ENCODE data around the gene RRAGC.
"Not testable (repeated sequence)": the region's sequence is repeated elsewhere in the genome, so short reads cannot be mapped to it uniquely, and the experiment has no call there.

The RRAGC gene

DNA sequence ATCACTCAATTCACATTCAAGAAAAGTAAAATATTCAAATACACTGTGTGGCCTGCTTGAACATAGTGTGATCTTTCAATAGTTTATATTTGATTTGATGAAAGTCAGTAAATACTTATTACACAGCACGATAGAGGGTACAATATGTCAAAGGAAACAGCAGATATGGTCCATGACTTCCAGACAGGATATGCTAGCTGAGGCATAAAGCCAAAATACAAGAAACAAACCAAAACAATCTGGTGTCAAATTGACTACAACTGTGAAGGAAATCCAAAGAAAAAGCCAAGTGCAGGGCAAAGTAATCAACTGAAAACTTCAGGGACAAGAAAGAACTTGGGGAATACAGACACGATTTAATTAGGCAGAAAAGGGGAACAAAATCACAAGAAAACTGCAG lies 19.3 kb downstream of the RRAGC start:
- Mint-ChIP-seq H3K36me3 (ENCODE audit: insufficient read depth) (peaks cover 68% of the 10 kb centered on the region), H3K27me3 (no peaks in the 10 kb centered on the region), H3K9me3 (no peaks in the 10 kb centered on the region), H3K27ac (ENCODE audit: low read depth) (no peak overlapping the region), H3K4me1 (peaks cover 26% of the 10 kb centered on the region), H3K4me3 (no peak overlapping the region)
- DNase-seq (ENCODE audit: low spot score in 2 of 2) (no peak), ATAC-seq (replicated peaks; ENCODE audit: extremely low read depth, poor library complexity, severe bottlenecking) (no peak)

DNA sequence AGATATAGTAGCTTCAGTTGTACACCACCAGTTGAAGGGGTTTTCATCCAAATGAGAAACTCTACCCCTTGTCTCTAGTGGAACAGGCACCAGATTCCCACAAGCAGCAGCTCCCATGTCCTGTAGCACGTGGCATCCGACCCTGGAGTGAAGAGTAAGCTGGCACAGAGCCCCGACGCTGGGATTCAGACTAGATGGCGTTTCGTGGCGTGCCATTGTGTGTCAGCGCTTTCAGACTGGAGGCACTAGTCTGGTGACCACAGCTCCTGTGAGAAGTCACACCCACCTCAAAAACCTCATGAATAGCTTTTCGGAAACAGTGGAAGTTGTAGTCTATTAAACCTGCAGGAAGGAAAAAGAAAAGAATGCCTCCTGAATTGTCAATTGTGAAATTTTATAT lies 20.2 kb downstream of the RRAGC start:
- no peak overlapping the region for H3K4me3 Mint-ChIP-seq
- no peak for DNase-seq (ENCODE audit: low spot score in 2 of 2)
- no peak overlapping the region for H3K27ac Mint-ChIP-seq (ENCODE audit: low read depth)
- no peaks in the 10 kb centered on the region for H3K27me3 Mint-ChIP-seq
- H3K4me1 Mint-ChIP-seq = peaks cover 18% of the 10 kb centered on the region
- no peaks in the 10 kb centered on the region for H3K9me3 Mint-ChIP-seq
- no peak for ATAC-seq (replicated peaks; ENCODE audit: extremely low read depth, poor library complexity, severe bottlenecking)
- H3K36me3 Mint-ChIP-seq (ENCODE audit: insufficient read depth) = peaks cover 59% of the 10 kb centered on the region

DNA sequence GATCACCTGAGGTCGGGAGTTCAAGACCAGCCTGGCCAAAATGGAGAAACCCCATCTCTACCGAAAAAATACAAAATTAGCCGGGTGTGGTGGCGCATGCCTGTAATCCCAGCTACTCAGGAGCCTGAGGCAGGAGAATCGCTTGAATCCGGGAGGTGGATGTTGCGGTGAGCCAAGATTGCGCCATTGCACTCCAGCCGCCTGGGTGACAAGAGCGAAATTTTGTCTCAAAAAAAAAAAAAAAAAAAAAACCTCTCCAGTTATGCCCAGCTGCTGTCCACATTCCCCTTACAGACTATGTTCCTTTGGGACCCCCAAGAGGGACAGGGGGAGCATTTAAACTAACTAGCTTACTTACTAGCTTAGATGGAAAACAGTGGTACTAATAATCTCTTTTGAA lies 23.3 kb downstream of the RRAGC start:
- H3K27me3 Mint-ChIP-seq; H3K9me3 Mint-ChIP-seq; ATAC-seq (replicated peaks; ENCODE audit: extremely low read depth, poor library complexity, severe bottlenecking); H3K27ac Mint-ChIP-seq (ENCODE audit: low read depth); DNase-seq (ENCODE audit: low spot score in 2 of 2); H3K4me1 Mint-ChIP-seq; H3K4me3 Mint-ChIP-seq: not testable (repeated sequence)
- H3K36me3 Mint-ChIP-seq (ENCODE audit: insufficient read depth) = peaks cover 31% of the 10 kb centered on the region

DNA sequence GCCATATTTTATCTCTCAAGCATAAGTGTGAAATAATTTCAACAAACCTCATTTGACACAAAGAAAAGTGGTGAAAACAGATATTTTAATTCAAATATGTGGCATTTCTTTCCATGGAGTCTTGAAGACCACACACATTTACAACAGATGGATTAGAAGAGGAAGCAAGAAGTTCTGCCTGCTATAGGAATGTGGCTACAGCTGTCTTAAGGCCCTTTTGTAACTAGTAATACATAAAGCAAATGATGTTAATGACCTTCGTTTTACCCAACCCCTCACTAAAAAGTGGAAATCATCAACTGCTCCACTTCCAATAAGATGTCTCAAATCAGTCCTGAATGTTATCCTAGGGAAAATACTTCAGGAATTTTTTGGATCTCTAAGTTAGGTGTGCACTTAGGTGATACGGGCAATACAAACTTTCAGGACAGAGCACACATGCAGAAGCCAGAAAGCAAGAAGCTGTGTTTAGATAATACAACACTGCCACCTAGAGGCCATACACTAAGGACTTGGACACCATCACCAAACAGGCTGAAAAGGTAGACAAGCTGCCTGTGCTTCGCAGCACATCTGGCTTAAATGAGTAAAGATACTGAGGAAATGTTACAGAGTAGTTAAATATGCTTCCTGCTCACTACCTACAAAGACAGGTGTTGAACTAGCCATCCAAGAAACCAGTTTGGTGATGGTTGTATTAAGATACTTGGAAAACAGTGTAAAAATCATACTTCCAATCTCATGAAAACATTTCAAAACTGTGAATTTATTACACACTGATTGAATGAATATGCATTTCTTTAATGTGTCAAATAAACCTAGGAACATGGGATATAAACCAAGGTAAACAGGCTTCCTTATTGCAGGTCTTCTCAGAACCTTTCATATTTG lies 24.4 kb downstream of the RRAGC start:
- Mint-ChIP-seq H3K9me3 (no peaks in the 10 kb centered on the region), H3K4me3 (no peak overlapping the region), H3K36me3 (ENCODE audit: insufficient read depth) (peaks cover 25% of the 10 kb centered on the region), H3K27me3 (peaks cover 8% of the 10 kb centered on the region), H3K4me1 (peaks cover 1% of the 10 kb centered on the region), H3K27ac (ENCODE audit: low read depth) (no peak overlapping the region)
- ATAC-seq (replicated peaks; ENCODE audit: extremely low read depth, poor library complexity, severe bottlenecking) = peak; percentile 65
- peak in 1 of 2 donors; percentile 30 for DNase-seq (ENCODE audit: low spot score in 2 of 2)

DNA sequence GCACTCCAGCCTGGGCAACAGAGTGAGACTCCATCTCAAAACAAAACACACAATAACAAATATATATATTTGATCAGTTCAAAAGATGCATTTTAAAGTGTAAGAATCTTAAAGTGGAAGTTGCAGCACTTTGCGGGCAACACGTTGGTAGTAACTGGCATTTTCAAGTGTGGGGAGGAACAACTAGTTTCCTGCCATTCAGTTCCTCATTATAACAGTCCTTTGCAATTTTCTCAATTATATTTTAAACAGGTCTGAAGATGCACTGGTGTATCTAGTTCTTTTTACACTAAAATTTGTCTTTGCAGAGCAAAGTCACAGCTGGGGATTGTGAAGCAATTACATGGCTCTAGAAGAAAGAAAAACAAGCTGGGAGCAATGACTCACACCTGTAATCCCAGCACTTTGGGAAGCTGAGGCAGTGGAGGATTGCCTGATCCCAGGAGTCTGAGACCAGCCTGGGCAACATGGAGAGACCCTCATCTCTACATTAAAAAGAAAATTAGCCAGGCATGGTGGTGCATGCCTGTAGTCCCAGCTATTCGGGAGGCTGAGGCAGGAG lies 25.3 kb downstream of the RRAGC start:
- Mint-ChIP-seq H3K36me3 (ENCODE audit: insufficient read depth) (peaks cover 20% of the 10 kb centered on the region), H3K27ac (ENCODE audit: low read depth) (no peak overlapping the region), H3K4me1 (no peaks in the 10 kb centered on the region), H3K27me3 (peaks cover 17% of the 10 kb centered on the region), H3K9me3 (no peaks in the 10 kb centered on the region), H3K4me3 (no peak overlapping the region)
- ATAC-seq (replicated peaks; ENCODE audit: extremely low read depth, poor library complexity, severe bottlenecking) (no peak), DNase-seq (ENCODE audit: low spot score in 2 of 2) (no peak)

DNA sequence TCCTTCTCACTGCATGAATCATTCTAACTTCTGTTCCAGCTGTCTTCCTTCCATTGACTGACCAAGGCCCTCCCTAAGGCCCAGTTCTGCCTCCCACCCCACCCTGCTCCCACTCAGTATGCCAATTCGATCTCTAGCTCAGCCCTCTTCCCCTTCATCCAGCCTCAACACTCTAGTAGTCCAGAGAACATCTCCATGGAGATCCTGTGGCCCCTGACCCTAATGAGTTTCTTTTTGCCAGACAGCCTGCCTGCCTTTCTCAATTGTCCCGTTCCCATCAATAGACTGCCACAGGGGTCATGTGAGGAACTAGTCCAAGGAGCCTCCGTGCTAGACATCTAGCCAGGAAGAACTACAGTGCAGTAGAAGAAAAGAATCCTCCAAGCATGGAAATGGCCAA lies 26.4 kb downstream of the RRAGC start:
- H3K36me3 Mint-ChIP-seq (ENCODE audit: insufficient read depth) = peaks cover 8% of the 10 kb centered on the region
- H3K27me3 Mint-ChIP-seq = peaks cover 24% of the 10 kb centered on the region
- no peak overlapping the region for H3K4me3 Mint-ChIP-seq
- DNase-seq (ENCODE audit: low spot score in 2 of 2) (no peak), ATAC-seq (replicated peaks; ENCODE audit: extremely low read depth, poor library complexity, severe bottlenecking) (no peak)
- H3K9me3 Mint-ChIP-seq = no peaks in the 10 kb centered on the region
- no peak overlapping the region for H3K27ac Mint-ChIP-seq (ENCODE audit: low read depth)
- H3K4me1 Mint-ChIP-seq = no peaks in the 10 kb centered on the region

DNA sequence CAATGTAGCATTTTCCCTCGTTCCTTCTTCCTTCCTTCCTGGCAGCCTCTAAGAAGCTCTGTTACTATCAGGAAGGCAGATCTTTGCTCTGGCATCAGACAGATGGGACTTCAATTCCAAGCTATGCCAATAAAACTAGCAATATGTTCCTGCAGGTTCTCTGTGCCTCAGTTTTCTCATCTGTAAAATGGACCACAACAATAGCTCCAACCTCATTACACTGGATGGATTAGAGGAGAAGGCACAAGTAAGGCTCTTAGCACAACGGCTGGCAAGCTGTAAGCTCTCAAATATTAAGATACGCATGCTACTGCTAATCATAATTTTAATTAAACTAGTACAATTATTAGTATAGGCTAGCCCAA lies 27.2 kb downstream of the RRAGC start:
- no peaks in the 10 kb centered on the region for H3K4me1 Mint-ChIP-seq
- no peak overlapping the region for H3K4me3 Mint-ChIP-seq
- no peak overlapping the region for H3K27ac Mint-ChIP-seq (ENCODE audit: low read depth)
- ATAC-seq (replicated peaks; ENCODE audit: extremely low read depth, poor library complexity, severe bottlenecking) (no peak), DNase-seq (ENCODE audit: low spot score in 2 of 2) (no peak)
- peaks cover 4% of the 10 kb centered on the region for H3K36me3 Mint-ChIP-seq (ENCODE audit: insufficient read depth)
- no peaks in the 10 kb centered on the region for H3K9me3 Mint-ChIP-seq
- H3K27me3 Mint-ChIP-seq = peaks cover 24% of the 10 kb centered on the region

DNA sequence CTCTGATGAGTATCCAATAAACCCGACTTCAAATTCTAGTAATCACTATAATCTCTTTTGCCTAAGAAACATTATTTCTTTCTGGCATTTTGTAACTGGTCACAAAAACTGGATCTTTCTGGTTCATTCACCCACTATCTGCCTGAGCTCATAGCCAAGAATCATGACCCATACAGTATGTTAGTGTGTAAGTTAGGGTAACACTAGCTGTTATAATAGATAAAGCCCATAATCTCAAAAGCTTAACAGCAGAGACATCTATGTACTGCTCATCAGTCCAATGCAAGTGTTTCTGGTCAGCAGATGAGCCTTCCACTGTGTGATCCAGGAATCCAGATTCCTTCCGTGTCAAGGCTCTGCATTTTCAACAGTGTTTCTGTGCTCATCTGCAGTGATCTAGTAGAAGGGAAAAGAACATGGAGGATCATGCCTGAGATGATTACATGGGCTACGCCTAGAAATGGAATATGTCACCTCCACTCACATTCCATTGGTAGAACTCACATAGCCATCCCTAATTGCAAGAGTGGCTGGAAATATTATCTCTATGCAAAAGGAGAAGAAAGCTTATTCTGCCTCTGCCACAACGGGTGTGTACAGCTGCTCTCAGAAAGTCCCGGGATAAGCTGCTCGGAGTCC lies 27.7 kb downstream of the RRAGC start:
- Mint-ChIP-seq H3K27me3 (peaks cover 28% of the 10 kb centered on the region), H3K9me3 (no peaks in the 10 kb centered on the region), H3K4me3 (no peak overlapping the region), H3K27ac (ENCODE audit: low read depth) (no peak overlapping the region), H3K4me1 (no peaks in the 10 kb centered on the region), H3K36me3 (ENCODE audit: insufficient read depth) (no peaks in the 10 kb centered on the region)
- DNase-seq (ENCODE audit: low spot score in 2 of 2) = no peak
- no peak for ATAC-seq (replicated peaks; ENCODE audit: extremely low read depth, poor library complexity, severe bottlenecking)

DNA sequence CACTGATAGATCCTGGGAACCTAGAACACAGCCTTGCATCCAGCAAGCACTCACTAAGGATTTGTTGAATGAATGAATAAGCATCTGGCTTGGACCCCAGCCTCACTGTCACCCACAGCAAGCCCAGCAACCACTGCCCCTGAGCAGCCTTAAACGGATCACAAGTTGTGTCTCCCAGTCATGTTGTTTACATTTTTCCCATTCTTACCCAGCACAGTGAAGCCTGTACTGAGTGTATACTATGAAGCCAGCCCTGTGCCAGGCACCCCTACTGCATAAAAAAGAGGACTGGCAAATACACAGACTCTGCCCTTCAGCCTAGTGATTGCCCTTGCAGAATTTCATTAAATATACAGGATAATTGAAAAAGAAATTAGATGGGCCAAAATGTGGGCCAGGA lies 30.2 kb downstream of the RRAGC start:
- no peak overlapping the region for H3K27ac Mint-ChIP-seq (ENCODE audit: low read depth)
- H3K27me3 Mint-ChIP-seq = peaks cover 53% of the 10 kb centered on the region
- H3K36me3 Mint-ChIP-seq (ENCODE audit: insufficient read depth) = no peaks in the 10 kb centered on the region
- H3K9me3 Mint-ChIP-seq = no peaks in the 10 kb centered on the region
- DNase-seq (ENCODE audit: low spot score in 2 of 2) (no peak), ATAC-seq (replicated peaks; ENCODE audit: extremely low read depth, poor library complexity, severe bottlenecking) (no peak)
- H3K4me1 Mint-ChIP-seq = no peaks in the 10 kb centered on the region
- H3K4me3 Mint-ChIP-seq = no peak overlapping the region

DNA sequence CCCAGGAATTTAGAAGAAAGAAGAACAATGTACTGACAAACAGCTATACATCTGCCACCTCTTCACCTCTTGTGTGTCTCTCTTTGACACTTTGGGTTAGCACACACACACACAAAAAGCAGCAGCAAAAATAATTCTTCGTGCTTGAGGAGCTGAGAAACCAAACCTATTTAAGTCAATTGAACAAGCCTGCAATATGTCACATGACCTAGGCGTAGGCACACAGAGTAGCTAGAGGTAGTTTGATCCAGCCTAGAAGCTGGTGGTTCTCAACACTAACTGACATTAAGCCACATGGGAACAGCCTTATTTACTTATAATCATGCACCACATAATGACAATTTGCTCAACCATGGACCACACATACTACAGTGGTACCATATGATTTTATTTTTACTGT lies 32.3 kb downstream of the RRAGC start:
- Mint-ChIP-seq H3K9me3 (no peaks in the 10 kb centered on the region), H3K4me3 (no peak overlapping the region), H3K27ac (ENCODE audit: low read depth) (no peak overlapping the region), H3K4me1 (no peaks in the 10 kb centered on the region), H3K27me3 (peaks cover 66% of the 10 kb centered on the region), H3K36me3 (ENCODE audit: insufficient read depth) (no peaks in the 10 kb centered on the region)
- ATAC-seq (replicated peaks; ENCODE audit: extremely low read depth, poor library complexity, severe bottlenecking) (no peak), DNase-seq (ENCODE audit: low spot score in 2 of 2) (no peak)

DNA sequence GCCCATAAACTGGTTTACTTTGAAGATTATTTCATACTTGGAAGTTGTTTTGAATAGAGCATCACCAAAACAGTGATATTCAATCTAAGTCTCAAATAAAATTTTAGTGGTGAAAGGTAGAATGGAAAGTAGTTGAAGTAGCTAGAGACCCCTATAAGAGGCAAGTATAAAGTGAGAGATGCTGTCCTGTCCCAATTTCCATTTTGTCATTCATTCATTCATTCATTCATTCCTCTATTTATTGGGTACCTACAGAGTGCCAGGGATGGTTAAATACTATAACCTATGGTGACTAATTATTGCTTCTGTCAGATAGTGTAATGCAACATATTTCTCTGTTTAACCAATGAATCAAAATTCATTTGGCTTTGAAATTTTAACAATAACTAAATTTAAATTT lies 32.7 kb downstream of the RRAGC start:
- H3K27ac Mint-ChIP-seq (ENCODE audit: low read depth) = no peak overlapping the region
- H3K9me3 Mint-ChIP-seq = no peaks in the 10 kb centered on the region
- H3K27me3 Mint-ChIP-seq = peaks cover 70% of the 10 kb centered on the region
- no peak for DNase-seq (ENCODE audit: low spot score in 2 of 2)
- no peaks in the 10 kb centered on the region for H3K4me1 Mint-ChIP-seq
- no peak for ATAC-seq (replicated peaks; ENCODE audit: extremely low read depth, poor library complexity, severe bottlenecking)
- H3K4me3 Mint-ChIP-seq = no peak overlapping the region
- H3K36me3 Mint-ChIP-seq (ENCODE audit: insufficient read depth) = no peaks in the 10 kb centered on the region

DNA sequence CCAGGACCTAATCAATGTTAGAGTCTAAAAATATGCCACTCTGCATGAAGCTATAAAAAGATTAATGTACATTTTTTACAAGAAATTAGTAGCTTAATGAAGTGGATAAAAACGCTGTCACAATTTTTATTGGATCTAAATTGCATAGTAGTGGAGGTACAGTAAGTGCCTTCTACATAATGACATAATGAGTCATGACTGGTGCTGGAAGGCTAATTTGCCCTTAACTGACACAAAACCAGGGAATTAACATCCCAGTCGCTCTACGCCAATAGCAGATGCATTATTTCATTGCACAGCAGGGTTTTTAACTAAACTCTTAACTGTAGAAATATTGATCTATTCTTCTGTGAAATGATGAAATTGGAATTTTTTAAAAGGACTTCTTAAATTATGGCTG lies 33.3 kb downstream of the RRAGC start:
- Mint-ChIP-seq H3K27me3 (peaks cover 76% of the 10 kb centered on the region), H3K9me3 (no peaks in the 10 kb centered on the region), H3K4me3 (no peak overlapping the region), H3K36me3 (ENCODE audit: insufficient read depth) (no peaks in the 10 kb centered on the region), H3K4me1 (no peaks in the 10 kb centered on the region), H3K27ac (ENCODE audit: low read depth) (no peak overlapping the region)
- no peak for DNase-seq (ENCODE audit: low spot score in 2 of 2)
- ATAC-seq (replicated peaks; ENCODE audit: extremely low read depth, poor library complexity, severe bottlenecking) = no peak

DNA sequence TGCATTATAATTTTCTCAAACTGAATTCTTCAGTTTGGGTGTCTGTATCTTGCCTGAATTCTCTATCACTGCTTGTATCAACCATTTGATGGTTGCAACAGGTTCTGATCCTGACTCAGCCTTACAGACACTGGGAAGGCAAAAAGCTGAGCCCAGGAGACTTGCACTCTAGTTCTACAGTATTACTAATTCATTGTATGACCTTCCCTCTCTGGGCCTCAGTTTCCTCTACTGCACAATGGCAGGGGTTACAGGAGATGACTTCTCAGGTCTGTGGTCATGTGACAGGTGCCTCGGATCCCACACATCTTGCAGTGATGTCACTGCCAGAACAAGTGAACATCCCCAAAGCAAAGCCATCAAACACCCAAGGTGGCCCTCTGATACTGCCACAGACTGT lies 38.7 kb downstream of the RRAGC start:
- H3K27ac Mint-ChIP-seq (ENCODE audit: low read depth) = no peak overlapping the region
- H3K9me3 Mint-ChIP-seq = no peaks in the 10 kb centered on the region
- DNase-seq (ENCODE audit: low spot score in 2 of 2) (no peak), ATAC-seq (replicated peaks; ENCODE audit: extremely low read depth, poor library complexity, severe bottlenecking) (no peak)
- no peaks in the 10 kb centered on the region for H3K36me3 Mint-ChIP-seq (ENCODE audit: insufficient read depth)
- H3K4me1 Mint-ChIP-seq = no peaks in the 10 kb centered on the region
- H3K27me3 Mint-ChIP-seq = peaks cover 80% of the 10 kb centered on the region
- no peak overlapping the region for H3K4me3 Mint-ChIP-seq

All from central memory CD8-positive, alpha-beta T cell (primary cell).